SK-N-DZ (cell line): ENCODE measurements around the gene LPAR1.

Experiments
- DNase-seq: peaks from one replicate; pipeline ENCODE4 v3.0.0-alpha.2; 2015; ENCODE audit warnings: low spot score

LPAR1 gene

DNA sequence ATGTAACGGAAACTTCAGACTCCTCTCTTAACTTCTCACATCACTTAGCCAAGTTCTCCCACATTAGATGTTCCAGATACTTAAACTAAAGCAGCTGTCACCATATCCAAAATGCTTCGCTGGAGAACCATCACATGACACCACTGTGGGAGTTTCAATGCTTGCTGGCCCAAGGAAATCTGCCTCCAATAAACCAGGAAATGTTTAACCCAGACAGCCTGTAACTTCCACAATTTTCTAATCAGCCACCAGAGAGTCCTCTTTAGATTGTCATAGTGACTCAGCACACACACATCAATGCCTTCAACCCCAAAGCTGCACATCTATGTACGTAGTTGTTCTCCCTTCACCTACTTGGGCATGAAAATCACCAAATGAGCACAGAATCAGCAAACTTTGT, 118.7 kb downstream of the LPAR1 start:
- no peak for DNase-seq

DNA sequence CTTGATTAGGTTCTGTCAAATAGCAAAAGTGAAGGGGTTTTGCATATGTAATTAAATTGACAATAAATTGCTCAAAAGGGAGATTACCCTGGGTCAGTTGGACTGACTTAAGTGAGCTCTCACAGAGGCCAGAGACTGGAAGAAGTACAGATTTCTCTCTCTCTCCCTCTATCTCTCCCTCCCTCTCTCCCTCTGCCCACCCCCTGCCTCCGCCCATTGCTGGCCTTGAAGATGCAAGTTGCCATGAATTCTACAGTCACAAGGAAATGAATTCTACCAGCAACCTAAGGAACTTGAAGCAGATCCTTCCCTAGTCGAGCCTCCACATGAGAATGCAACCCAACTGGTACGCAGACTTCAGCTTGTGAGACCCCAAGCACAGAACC, 119.2 kb downstream of the LPAR1 start:
- DNase-seq, result no peak

DNA sequence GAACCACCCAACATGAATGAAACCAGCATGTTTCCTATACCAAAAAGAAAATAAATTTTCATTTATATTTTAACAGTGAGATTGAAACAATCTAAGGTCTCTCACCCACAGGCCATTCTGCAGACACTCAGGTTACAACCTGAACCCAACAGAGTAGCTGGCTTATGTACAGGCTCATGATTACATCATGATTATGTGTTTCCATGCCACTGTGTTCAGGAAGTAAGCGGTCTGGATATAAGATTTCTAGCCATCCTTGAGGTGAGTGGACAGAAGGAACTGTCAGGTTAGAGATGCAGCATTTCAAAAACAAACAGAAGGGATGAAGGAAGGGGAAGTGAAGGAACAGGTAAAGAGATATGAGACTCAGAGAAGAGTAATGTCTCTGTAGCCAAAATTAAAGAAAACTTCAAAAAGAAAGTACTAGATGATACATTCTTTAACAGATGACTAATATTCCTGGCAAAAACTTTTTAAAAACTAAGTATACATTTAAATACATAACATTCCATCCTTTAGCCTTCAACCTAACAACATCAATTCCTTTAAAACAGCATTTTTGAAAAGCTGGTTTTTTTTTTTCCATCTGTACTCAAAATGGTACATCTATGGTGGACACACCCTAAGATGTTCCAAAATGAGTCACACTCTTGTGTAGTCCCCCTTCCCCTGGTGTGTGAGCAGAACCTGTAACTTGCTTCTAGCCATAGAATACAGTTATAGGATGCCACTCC, 119.8 kb downstream of the LPAR1 start:
- DNase-seq, result no peak

DNA sequence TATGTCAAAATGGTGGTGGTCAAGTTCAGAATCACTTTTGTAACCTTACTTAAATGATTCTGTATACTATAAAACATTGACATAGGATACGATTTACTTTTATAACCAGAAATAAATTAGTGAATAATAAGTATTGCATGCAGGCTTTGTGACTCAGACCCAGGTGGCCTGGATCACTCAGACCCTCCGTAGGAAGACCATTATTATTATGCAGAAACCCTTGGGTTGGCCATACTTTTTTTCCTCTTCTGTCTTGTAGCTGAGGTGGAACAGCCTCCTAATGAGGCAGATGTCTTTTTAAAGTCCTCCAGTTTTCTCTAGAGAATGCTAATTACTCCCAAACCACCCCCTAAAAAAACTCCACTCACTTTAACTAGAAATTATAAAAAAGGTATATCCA, 121.9 kb downstream of the LPAR1 start:
- DNase-seq, result no peak

DNA sequence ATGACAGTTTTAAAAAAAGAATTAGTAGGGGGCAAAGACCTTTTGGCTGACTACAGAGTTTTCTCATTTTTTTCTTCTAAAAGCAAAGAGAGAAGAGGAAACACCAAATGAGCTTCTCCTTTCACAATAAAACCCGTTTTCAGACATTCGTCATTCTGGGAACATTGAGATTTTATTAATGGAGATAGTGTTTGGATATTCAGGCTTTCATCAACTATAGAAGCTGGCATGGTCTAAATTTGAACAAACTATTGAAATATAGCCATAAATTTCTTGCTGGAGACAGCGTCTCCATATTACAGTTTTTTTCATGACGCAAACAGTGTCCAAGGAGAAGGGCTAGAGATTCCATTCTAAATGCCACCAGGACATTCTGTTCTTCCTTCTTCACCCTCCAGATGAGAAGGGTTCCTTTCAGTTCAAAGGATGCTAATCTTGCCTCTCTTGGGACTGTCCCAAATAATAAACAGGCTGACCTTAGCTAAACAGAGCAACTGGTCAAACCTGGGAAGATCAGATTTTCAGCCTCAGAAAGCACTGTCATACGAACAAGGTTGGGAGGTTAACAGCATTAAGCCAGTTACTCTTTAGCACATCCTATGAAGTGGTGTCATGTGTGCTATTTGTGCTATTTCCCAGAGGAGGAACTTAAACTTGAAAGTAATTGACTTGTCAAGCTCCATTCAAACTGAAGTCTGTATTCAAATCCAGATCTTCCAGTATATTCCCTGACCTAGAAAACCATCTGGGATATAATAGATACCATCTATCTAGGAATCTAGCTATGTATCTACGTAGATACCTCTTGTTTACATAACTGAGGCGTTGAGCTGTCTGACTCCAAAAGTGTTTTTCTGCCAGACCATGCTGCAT, 125.6 kb downstream of the LPAR1 start:
- DNase-seq, result peak; percentile 76

DNA sequence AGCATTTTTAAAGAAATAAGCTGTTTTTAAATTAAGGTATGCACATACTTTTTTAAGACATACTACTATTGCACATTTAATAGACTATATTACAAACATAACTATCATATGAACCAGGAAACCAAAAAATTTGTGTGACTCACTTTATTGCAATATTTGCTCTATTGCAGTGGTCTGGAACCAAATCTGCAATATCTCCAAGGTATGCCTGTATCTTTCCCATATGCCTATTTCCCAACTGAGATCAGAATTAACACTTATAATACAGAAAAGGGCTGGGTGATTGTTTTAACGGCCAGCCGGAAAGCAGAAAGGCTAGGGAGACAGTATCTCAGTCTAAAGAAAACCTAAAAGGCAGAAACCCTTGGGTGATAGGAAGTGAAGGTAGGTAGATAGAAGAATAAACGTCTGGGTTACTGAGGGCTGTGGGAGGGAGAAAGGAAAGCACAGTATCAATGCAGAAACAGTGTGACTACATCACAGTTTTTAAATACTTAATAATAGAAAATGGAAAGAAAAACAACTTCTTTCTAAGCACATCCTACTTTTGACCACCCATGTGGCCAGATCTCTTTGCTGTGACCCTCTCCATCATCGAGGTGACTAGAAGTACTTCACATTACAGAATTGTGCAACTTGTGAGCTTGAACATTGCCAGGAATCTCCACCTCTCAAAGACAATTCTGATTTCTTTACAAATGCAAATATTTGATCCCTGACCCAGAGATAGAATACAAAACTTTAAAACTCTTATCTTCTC, 126.4 kb downstream of the LPAR1 start:
- no peak for DNase-seq

DNA sequence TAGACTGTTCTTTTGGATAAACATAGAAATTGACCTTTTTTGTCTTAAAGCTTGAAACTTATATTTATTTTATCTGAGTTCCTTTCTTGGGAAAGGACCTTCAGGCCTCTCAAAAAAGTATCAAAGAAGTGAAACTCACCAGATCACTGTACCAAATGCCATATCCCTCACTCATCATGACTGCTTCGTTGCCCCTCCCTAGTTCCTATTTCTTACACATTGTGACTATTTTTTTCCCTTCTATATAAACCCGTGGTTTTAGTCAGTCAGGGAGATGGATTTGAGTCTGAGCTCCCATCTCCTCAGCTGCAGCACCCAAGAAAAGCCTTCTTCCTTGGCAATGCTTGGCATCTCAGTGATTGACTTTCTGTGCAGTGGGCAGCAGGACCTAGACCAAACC, 129.4 kb downstream of the LPAR1 start:
- DNase-seq, result no peak

DNA sequence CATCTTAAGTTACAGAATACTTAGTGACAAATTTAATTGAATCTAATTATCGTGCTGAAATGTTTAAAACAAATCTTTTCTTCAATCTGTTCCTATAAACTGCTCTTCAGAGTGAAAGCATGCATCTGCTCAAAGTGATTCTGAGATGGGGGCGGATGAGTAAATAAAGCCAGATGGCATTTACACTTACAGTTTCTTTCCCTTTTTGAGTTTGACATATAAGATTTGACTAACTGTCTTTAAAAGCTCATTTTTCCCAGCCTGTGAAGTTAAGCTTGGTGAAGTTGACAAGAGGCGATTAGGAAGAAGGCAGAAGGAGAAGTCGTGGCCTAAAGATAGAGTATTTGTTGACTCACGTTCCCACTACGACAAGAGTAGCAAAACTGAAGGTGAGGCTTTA, 137.4 kb downstream of the LPAR1 start:
- DNase-seq, result peak; percentile 13

DNA sequence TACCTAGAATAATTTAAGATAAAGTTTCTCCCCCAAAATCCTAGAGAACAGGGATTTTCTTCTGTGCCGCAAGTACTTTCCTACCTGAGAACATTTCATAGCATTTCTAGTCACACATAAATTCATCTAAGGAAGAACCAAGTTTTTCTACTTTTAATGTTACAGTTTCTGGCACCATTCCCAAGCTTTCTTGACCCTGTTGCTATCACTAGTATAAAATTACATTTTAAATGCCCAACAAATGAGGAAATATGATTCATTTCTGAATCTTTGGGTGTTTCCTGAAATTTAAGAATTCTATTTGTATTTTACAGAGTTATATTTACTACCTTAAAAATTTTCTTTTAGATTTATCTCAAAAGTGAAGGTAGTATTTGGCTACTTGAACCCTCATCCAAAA, 137.8 kb downstream of the LPAR1 start:
- DNase-seq, result no peak

DNA sequence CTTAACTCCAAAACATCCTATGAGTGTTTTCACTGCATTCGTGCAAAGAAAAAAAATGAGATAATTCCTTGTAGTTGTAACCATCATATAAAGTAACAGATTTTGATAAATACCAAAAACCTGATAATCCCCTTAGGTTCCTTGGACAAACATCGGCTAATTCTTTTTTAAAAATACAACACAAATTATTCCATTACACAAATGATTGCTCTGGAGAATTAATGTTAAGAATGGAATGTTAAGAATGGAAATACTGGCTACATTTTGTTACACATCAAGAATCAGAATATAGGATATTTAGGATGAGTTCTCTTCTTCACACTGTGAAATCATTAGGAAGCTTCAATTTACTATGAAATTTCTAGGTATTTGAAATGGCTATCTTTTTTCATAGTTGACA, 139.4 kb downstream of the LPAR1 start:
- no peak for DNase-seq

DNA sequence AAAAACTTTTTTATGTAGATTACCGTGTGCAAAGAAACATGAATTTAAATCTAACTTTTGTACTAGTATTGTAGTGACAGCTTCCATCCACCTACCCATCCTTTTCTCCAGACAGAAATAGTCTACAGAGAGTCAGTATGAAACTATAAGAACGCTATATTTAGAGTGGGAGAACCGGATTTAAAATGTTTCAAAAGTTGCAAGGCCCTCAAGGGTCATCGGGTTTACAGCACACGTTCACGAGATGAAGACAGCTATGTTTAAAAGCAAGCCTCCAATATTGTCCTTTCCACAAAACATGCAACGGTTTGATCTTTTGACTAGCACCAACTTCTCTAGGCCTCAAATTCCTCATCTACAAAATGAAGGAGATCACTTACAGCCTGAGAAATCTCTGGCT, 139.9 kb downstream of the LPAR1 start:
- DNase-seq, result no peak

DNA sequence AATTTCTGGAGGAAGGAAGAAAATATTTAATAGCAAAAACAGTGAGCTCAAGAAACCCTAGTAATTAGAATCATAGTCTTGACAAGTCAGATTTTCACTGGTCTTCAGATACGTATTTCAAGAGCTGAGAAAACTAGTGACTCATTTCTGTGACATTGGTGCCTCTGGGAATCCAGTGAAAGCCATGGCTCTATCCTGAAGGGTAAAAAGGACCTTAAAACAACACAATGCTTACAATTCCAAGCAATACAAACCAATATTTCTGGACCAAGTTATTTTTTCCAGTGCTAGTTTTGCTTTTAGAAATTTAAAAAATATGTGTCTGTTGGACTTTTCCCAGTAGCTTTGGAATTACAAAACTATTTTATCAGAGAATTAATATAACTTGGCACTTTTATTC, 140.3 kb downstream of the LPAR1 start:
- no peak for DNase-seq

DNA sequence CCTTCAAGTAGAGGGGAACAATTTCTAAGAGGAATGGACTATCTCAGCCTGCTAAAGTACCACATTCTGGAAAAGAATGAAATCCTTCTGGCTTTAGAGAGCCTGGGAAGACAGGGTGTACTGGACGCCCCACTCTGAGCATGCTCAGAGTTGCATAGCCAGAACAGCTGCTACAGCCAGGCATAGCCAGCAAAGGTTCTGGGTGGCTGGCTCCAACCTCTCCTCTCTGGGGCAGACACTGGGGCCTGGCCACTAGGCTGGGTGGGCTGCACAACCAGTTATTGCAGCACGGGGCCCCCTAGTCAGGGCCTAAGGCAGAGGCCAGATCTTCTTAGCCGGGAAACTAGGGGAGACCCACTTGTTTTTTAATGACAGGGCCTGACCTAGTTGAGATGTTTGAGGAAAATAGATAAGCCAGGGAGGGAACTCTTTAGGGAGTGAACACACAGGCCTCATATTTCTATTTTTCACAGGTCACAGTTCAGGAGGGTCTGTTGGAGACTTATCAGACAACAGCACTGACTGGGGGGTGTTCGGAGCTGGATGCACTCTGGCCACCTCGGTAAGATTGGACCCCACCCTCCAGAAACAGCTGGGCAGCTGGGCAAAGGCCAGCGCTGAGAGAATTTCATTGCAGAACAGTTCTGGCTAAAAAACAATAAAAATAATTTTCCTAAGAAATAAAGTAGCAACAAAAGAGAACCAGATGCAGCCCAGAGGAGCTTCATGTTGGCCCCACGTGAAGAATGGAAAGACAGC, 142.9 kb downstream of the LPAR1 start:
- DNase-seq, result no peak

DNA sequence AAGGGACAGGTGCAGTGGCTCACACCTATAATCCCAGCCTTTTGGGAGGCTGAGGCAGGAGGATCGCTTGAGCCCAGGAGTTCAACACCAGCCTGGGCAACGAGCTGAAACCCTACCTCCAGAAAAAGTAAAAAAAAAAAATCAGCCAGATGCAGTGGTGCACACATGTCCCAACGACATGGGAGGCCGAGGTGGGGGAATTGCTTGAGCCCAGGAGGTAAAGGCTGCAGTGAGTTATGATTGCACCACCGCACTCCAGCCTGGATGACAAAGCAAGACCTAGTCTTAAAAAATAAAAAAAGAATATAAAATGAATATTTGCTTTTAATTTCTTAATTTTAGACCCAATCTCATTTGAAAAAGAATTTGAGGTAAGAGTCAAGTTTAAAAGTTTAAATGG, 143.5 kb downstream of the LPAR1 start:
- DNase-seq, result no peak

DNA sequence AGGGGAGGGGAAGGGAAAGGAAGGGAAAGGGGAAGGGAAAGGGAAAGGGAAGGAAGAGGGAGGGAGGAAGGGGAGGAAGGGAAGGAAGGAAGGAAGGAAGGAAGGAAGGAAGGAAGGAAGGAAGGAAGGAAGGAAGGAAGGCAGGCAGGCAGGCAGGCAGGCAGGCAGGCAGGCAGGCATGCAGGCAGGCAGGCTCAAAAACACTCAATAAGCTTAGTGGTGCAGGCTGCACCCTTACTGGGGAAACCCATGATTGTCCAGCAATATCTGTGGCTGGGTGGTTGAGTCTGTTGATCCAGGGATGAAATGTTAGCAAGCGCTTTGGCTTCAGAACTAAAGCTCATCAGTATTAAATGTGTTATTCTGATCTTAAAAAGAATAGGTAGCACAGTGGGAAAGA, 145.6 kb downstream of the LPAR1 start:
- DNase-seq, result no peak

DNA sequence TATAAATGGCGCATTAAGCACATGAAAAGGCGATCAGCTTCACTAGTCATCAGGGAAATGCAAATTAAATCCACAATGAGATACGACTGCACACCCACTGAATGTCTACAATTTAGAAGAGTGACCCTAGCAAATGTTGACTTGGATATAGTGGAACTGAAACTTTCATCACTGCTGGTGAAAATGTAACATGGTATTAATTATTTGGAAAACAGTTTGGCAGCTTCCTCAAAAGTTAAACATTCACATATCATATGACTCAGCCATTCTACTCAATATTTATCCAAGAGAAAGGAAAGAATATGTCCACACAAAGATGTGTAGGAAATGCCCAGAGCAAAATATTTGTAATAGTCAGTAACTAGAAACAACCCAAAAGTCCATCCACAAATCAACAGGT, 146.5 kb downstream of the LPAR1 start:
- DNase-seq, result no peak

DNA sequence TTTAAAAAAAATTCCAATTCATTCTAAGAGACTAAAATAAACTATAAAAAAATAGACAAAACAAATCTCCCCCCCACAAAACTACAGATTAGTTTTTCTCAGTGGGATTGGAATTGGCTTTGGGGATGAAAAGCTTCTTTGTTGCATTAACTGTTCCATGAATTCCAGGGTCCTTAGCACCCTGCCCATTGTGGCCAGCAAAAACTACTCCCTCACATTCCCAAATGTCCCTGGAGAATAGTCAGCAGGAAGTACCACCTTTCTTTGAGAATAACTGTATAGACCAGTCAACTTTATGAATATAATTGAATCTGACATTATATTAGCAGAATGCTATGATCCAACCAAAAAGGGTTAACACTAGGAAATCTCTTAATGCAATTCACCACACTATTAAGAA, 147.9 kb downstream of the LPAR1 start:
- no peak for DNase-seq

DNA sequence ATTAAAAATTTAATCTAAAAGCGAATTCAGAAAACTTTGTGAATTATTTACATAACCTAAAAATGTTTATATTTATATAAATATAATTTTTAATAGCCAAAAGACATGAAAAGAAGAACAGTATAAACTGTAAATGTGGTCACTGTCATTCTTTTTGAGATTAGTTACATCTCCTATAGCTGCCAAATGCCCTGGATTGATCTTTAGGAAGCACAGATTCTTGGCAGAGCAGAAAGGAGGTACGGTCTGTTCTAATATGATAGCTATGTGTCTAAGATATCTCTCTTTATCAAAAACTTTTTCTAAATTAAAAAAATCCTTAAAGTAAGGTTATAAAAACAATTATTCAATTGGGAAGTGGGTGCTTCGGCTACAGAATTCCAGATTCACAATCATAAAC, 151.0 kb downstream of the LPAR1 start:
- no peak for DNase-seq

DNA sequence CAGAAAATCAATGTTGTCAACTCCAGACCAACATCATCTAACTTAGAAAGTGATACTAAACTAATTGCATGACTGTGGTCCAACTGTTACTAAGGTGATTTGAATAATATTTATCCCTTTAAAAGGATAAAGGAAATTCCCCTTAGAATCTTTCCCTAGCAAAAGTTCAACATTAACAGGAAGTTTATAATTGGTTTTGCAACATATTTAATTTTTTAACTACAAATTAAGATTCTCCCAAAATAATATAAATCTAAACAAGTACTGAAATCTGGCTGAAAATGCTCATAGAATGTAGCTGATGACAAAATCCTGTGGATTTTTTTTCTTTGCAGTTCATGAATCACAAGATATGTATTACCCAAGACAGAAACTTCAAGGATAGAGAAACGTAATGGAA, 151.4 kb downstream of the LPAR1 start:
- DNase-seq, result no peak

DNA sequence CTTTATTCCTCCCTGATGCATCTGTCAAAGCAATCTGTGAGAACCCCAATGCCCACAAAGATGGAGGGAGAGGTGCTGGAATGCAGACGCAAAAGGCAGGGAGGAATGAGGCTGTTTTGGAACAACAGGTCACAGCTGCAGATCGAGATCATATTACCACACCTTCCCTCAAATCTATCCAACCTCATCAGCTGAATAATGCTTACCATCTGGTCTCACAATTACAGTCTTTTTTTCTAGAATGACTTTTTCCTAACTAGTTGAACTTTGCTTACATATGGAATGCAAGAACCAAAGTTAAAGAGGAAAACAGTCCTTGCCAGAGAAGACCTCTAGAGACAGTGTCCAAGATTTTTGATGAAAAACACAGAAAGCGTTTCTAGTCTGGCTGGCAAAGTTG, 158.1 kb downstream of the LPAR1 start:
- peak; percentile 9 for DNase-seq

DNA sequence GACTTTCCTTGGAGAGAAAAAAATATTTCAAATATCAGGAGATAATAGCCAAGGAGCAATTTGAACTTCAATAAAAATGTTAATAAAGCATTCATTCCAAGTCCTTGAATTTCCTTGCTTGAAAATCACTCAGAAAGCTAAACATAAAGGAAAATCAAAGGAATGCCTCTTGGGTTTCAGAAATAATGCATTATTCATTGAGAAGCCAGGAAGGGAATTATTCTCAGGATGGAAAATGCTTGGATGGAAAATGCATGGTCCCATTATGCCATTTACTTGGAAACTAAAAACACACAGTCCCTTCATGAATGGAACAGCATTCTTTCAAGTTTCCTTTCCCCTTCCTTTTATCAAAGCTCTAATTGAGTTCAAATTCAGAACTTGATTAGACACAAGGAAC, 160.9 kb downstream of the LPAR1 start:
- DNase-seq, result no peak

DNA sequence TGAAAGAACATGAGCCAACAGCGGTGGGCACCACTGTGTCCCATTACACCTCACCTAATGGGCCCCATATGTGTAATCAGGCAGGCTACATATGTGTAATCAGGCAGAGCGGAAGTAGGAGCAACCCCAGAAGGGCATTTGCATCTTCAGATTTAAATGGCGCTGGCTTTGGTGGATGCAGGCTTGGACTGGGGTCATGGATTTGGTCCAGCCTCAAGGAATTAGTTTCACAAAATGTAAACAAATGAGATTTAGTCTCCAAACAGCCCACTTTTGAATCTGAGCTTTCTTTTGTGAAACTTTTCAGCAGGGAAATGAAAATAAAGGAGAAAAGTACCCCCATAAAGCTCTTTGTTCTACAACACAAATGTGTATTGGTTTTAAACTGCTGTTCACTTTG, 161.3 kb downstream of the LPAR1 start:
- no peak for DNase-seq
